HG03439 (cell line): ENCODE results near the gene KIF2C.
"Not testable (repeated sequence)": the region's sequence is repeated elsewhere in the genome, so short reads cannot be mapped to it uniquely, and the experiment has no call there.

Source experiments
- ATAC-seq: cut with Tn5 transposase; IDR thresholded peaks from one replicate; pipeline ENCODE4 v1.9.1; 2021; ENCODE audit warnings: mild to moderate bottlenecking, moderate library complexity; ENCODE audit not compliant: unreplicated experiment

KIF2C gene

GRCh38 chr1:44718091-44718490, 21.5 kb upstream of the KIF2C start:
- ATAC-seq, result no peak

DNA sequence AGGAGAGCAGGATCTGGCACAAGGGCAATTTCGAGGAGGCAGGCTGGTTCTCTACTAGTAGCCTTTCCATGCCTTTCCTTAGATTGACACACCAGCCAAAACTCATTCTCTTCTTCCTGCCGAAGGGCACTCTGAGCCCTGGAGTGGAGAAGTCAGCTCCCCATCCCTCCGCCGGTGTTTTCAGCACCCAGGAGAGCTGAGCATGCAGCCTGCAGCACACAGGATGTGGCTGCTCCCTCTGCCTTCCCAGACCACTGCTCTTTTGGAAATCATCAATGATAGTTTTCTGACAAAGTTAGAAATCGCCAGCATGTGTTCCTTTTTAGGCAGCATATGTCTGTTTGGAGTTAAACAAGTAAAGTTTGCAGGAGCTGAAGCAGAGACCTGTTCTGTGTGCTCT, 20.3 kb upstream of the KIF2C start:
- ATAC-seq, result no peak

DNA sequence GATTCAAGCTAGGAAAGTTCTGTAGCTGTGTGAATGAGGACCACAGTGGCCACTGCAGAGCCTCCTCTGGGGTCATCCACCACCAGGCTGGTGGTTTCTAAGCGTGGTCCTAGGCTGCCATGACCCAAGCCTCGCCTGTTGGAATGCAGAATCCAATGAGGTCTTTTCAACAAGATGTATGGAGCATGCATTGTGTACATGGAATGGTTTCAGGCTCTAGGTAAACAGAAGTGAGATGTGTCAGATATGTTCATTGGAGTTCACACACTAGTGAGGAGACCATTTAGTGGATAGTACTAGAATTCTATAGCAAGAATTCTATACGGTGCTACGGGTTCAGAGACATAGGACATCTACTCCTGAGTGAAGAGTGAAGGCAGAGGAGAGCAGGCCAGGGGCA, 19.4 kb upstream of the KIF2C start:
- no peak for ATAC-seq

GRCh38 chr1:44721485-44722361, 17.9 kb upstream of the KIF2C start:
- ATAC-seq, result peak; percentile 86

GRCh38 chr1:44723064-44723463, 16.6 kb upstream of the KIF2C start:
- ATAC-seq, result no peak

- ATAC-seq, result no peak
Observed at GRCh38 chr1:44723496-44724295, 15.9 kb upstream of the KIF2C start.

GRCh38 chr1:44724296-44724954, 15.2 kb upstream of the KIF2C start:
- ATAC-seq, result no peak

DNA sequence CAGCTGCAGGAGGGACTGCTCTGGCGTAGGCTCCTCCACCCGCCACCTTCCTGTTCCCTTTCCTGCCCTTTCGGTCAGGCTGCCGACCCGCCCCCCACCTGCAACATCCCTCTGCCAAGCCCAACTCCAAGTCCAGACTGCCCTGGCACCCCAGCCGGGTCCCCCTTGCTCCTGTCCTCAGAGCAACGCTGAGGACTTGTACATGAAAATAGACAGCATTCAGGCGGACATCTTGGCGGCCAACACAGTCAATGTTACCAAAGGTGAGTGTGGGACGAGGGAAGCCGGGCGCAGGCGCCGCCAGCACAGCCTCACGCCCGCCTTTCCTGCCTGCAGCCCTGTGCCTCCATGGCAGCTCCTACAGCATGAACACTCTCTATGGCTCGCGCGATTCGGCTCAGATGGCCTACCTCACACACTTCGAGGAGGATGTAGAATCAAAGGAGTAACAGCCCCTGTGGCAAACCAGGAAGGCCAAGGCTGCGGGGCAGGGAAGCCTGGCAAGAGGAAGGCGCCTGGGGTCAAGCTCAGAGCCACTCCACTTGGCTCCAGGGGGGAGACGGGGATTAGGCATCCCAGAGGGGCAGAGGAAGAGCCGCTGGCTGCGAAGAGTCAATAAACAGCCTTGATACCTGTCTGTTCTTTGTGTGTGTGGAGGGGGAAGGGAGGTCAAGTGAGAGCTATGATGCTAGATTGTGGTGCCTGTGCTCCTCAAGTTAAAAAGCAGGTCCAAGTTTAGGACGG, 14.5 kb upstream of the KIF2C start:
- ATAC-seq, result no peak

GRCh38 chr1:44730741-44731512, 8.7 kb upstream of the KIF2C start, which contains the start of gene RNU5D-1:
Gene RNU5D-1, minus strand, starts transcription at chr1:44731170.
- peak; percentile 65 for ATAC-seq

GRCh38 chr1:44733365-44733764, 6.3 kb upstream of the KIF2C start:
- no peak for ATAC-seq

DNA sequence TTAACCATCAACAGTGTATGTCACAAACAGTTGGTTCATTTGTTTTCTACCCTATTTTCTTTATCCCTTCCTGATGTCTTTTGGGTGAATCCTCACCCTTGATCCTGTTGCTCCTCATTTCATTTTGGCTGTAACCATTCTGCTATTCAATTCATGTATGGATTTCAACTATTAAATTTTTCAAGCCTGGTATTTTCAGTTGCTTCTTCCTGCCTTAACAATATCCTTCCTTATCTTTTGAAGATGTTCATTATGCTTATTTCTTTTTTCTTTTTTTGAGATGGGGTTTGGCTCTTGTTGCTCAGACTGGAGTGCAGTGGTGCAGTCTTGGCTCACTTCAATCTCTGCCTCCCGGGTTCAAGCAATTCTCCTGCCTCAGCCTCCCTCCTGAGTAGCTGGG, 5.9 kb upstream of the KIF2C start:
- ATAC-seq, result no peak

GRCh38 chr1:44735992-44736391, 3.6 kb upstream of the KIF2C start:
- ATAC-seq, result no peak

DNA sequence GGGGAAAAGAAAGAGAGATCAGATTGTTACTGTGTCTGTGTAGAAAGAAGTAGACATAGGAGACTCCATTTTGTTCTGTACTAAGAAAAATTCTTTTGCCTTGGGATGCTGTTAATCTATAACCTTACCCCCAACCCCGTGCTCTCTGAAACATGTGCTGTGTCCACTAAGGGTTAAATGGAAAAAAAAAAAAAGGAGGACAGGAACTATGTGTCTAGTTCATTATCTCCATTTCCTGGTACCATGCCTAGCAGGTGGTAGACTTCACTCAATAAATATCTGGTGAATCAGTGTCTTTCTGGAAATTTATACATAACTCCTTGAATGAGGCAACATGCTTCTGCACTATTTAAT, 707 bp upstream of the KIF2C start:
- ATAC-seq, result not testable (repeated sequence)

- ATAC-seq, result no peak
Observed at GRCh38 chr1:44740179-44740617, 561 bp downstream of the KIF2C start.

- no peak for ATAC-seq
Observed at GRCh38 chr1:44743211-44743610, 3.6 kb downstream of the KIF2C start.

DNA sequence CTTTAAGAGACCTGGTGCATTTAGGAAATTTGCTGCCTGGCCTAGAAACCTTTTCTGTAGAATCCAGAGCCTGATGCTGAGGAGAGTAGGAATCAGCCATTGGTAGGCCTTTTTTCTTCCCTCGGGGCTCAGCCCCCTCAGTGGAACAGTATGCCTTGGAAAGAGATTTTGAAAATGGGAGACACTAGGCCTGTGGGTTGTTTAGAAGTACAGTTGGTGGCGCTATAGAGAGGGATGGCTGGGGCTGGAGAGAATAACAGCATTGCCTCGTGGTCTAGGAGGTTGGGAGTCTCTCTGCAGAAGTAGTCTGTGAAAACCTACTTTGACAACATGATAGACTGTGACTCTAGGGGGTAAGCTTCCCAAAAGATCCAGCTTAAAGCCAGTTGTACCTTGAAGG, 8.2 kb downstream of the KIF2C start:
- ATAC-seq, result no peak

- no peak for ATAC-seq
Observed at GRCh38 chr1:44757420-44757819, 17.8 kb downstream of the KIF2C start.

GRCh38 chr1:44759077-44759476, 19.4 kb downstream of the KIF2C start:
- no peak for ATAC-seq

- no peak for ATAC-seq
Observed at GRCh38 chr1:44760876-44761275, 21.2 kb downstream of the KIF2C start.

- ATAC-seq, result not testable (repeated sequence)
Observed at GRCh38 chr1:44766421-44766820, 26.8 kb downstream of the KIF2C start.
